ENCODE results near the gene CPN2. TPM values are rescaled to one million over a fixed set of nuclear protein-coding genes. Genes with fewer than 3 reads are reported as not detected.

CPN2 gene
- total RNA-seq, 1 experiment from 2014 or later, result not detected

DNA sequence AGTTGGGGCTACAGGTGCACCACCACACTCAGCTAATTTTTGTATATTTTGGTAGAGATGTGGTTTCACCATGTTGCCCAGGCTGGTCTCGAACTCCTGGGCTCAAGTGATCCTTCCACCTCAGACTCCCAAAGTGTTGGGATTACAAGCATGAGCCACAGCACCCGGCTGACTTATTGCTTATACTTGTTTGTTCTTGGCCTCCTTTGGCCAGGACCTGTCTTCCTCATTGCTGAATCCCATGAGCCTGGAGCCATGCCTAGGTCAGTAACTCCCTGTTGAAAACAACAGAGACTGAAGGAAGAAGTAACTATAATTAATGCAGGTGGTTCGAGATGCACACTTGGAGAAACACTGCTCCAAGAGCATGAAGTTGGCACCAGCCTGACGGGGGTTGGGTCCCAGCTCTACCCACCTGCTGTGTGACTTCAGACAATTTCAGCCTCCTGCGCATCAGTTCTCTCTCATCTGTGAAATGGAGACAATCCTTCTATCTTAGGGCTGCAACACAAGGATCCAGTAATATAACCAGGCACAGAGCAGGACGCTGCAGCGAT is 38.9 kb downstream of the CPN2 start:
- peaks cover 3% of the 10 kb centered on the region; the same call in 1 of the 2 replicates for H3K27me3 ChIP-seq (ENCODE audit: insufficient read depth, low read length)
- H2AFZ ChIP-seq (ENCODE audit: low read length), result no peak overlapping the region
- no peak overlapping the region for H3K27ac ChIP-seq (ENCODE audit: insufficient read length, low read depth, low read length)
- H2BK20ac ChIP-seq (ENCODE audit: low read depth, low read length, poor library complexity, severe bottlenecking), result no peak overlapping the region
- no peak overlapping the region for H4K91ac ChIP-seq (ENCODE audit: insufficient read length, low read depth, low read length)
- Mint-ChIP-seq H3K36me3 (ENCODE audit: insufficient read depth in 1 of 3, low read depth in 3 of 3) (peaks cover 0 to under 1% (median 0%) of the 10 kb centered on the region in 3 experiments; a peak in 2 of 7 replicates), H3K27ac (no peak overlapping the region), H3K9me3 (peaks cover under 1% of the 10 kb centered on the region in 2 experiments; a peak in 3 of 5 replicates), H3K27me3 (ENCODE audit: low read depth) (peaks cover 65% of the 10 kb centered on the region), H3K4me3 (no peak overlapping the region), H3K4me1 (peaks cover 56 to 58% of the 10 kb centered on the region in 2 experiments)
- DNase-seq, result no peak
- no peak overlapping the region for H3K56ac ChIP-seq (ENCODE audit: insufficient read length, low read depth, low read length)
- no peak overlapping the region for H2BK12ac ChIP-seq (ENCODE audit: insufficient read length, low read depth, low read length)
- no peak overlapping the region for H3K18ac ChIP-seq (ENCODE audit: insufficient read length, low read depth, low read length)
- no peak overlapping the region for H4K8ac ChIP-seq (replicated peaks; ENCODE audit: insufficient read length, low read depth, low read length)
- H3K23me2 ChIP-seq (ENCODE audit: insufficient read length, low read depth, low read length, poor library complexity, severe bottlenecking), result no peaks in the 10 kb centered on the region
- H3K9ac ChIP-seq (ENCODE audit: extremely low read depth, insufficient read length, low read length), result no peak overlapping the region
- H2AK5ac ChIP-seq (ENCODE audit: insufficient read length, low read length), result no peak overlapping the region
- no peak overlapping the region for H3T11ph ChIP-seq (ENCODE audit: low read length)
- H3K4me1 ChIP-seq (ENCODE audit: insufficient read depth, low read length), result no peaks in the 10 kb centered on the region; the same call in none of the 2 replicates
- no peaks in the 10 kb centered on the region for H3K79me1 ChIP-seq (ENCODE audit: insufficient read depth, low read depth, low read length, poor library complexity, severe bottlenecking)
- H2BK15ac ChIP-seq (ENCODE audit: low read depth, low read length), result no peak overlapping the region
- TF ChIP-seq, protein P1, sequence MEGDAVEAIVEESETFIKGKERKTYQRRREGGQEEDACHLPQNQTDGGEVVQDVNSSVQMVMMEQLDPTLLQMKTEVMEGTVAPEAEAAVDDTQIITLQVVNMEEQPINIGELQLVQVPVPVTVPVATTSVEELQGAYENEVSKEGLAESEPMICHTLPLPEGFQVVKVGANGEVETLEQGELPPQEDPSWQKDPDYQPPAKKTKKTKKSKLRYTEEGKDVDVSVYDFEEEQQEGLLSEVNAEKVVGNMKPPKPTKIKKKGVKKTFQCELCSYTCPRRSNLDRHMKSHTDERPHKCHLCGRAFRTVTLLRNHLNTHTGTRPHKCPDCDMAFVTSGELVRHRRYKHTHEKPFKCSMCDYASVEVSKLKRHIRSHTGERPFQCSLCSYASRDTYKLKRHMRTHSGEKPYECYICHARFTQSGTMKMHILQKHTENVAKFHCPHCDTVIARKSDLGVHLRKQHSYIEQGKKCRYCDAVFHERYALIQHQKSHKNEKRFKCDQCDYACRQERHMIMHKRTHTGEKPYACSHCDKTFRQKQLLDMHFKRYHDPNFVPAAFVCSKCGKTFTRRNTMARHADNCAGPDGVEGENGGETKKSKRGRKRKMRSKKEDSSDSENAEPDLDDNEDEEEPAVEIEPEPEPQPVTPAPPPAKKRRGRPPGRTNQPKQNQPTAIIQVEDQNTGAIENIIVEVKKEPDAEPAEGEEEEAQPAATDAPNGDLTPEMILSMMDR (conservative IDR thresholded peaks at IDR 0.05), result no peak
- no peak overlapping the region for H3K4ac ChIP-seq (ENCODE audit: low read depth, low read length)
- H3K14ac ChIP-seq (ENCODE audit: insufficient read depth, low read length), result no peak overlapping the region
- H4K5ac ChIP-seq (ENCODE audit: insufficient read length, low read depth, low read length), result no peak overlapping the region
- WGBS (ENCODE audit: extremely low coverage, insufficient read length, low lambda C conversion rate), result no CpG with 5 or more reads among the region's 7 CpGs
- H2BK5ac ChIP-seq (ENCODE audit: insufficient read length, low read length), result no peak overlapping the region
- no peak overlapping the region for H2BK120ac ChIP-seq (ENCODE audit: low read depth, low read length, poor library complexity, severe bottlenecking)
- no peaks in the 10 kb centered on the region for H3K79me2 ChIP-seq (ENCODE audit: insufficient read depth, low read length)
- H3K23ac ChIP-seq (ENCODE audit: insufficient read length, low read depth, low read length), result no peak overlapping the region
- H4K20me1 ChIP-seq (ENCODE audit: control insufficient read depth, insufficient read depth, insufficient read length), result no peaks in the 10 kb centered on the region
- H3K9me3 ChIP-seq (ENCODE audit: control insufficient read depth, low read depth, low read length), result no peaks in the 10 kb centered on the region
- H3K4me2 ChIP-seq (ENCODE audit: insufficient read depth, insufficient read length, low read length), result no peak overlapping the region

Data from H9 (cell line).